Amygdala (tissue), 56 donors: ENCODE data around the gene EDDM3A.
"Not testable (repeated sequence)": the region's sequence is repeated elsewhere in the genome, so short reads cannot be mapped to it uniquely, and the experiment has no call there.

Experiments used
- DNase-seq, 56 donors: peaks; one replicate each; lab custom pipeline; 2025; lab: John Stamatoyannopoulos, UW

Gene EDDM3A

DNA sequence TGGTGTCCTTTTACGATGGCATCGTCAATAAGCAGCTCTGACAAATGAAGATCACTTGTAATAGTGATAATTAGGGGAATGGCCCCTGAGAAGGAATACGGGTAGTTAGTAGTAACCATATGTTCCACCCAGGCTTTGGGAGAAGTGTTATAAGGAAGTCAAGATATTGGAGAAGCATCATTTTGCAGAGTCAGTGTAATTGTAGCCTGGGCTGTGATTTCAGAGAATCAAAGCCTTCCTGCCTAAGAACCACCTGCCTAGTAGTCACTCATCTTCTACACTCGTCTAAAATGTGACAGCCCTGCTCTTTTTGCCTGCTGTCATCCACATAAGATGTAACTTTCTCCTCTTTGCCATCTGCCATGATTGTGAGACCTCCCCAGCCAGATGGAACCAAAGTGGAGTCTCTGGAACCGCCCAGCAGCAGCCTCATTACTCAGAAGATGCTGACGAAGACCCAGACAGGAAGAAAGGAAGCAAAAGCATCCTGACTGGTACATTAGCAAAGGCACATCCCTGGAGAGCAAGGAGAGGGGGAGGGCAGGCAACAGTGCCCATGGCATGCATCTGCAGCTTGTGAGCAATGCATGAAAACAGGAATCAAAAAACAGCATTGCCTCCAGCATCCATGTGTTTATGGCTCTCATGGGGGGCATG, 12.6 kb upstream of the EDDM3A start:
- no peak for DNase-seq

DNA sequence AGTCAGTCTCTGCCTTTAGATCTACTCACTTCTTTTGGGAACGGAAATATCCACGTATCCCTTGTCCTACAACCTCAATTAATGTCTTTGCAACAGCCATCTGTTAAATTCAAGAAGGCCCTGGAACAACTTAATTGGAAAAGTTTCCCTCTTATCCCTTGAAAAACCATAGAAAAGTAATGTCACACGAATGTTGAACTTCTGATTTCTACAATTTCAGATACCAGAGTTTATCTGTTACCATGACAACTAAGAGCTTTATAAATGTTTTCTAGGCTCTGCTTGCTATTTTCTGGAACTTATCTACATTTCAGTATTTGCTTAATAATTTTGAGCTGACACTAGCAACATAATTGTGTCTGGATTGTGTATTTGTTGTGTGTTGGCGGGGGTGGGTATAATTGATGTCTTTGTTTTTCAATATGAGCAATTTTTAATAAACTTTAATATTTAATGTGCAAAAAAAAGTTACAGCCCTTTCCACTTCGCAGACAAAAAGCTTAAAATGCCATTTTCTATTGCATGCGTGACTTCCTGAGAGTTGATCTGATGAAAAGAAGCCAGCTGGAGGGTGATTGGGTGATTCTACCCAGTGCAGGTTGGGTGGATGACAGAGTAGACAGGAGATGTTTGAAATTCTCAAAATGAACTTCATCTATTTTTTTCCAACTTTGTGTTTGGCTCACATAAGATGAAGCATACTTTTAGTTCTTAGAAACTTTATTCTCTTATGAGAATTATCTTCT, 11.8 kb upstream of the EDDM3A start:
- no peak for DNase-seq

- DNase-seq, result no peak
Measured at GRCh38 chr14:20734430-20734806, 11.3 kb upstream of the EDDM3A start.

- not testable (repeated sequence) for DNase-seq
Measured at GRCh38 chr14:20738292-20738691, 7.4 kb upstream of the EDDM3A start.

DNA sequence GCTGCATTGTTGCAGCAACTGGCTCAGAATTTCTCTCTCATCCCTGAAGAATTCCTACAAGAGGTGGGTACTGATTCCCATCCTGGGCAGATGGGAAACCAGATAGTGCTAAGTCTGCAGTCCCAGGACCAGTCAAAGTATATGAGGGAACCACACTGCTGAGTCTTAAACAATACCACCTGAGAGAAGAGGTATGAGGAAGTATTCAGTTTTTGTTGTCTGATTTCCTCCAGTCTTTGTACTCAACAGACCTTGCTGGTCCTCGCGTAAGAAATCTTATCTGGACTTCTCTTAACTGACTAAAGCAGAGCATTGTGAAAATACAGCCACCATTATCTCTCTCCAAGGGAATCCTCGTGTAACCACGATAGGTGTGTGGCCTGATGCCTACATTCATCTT, 3.6 kb upstream of the EDDM3A start:
- DNase-seq, result no peak

- DNase-seq, result no peak
Measured at GRCh38 chr14:20743556-20743955, 2.1 kb upstream of the EDDM3A start.

DNA sequence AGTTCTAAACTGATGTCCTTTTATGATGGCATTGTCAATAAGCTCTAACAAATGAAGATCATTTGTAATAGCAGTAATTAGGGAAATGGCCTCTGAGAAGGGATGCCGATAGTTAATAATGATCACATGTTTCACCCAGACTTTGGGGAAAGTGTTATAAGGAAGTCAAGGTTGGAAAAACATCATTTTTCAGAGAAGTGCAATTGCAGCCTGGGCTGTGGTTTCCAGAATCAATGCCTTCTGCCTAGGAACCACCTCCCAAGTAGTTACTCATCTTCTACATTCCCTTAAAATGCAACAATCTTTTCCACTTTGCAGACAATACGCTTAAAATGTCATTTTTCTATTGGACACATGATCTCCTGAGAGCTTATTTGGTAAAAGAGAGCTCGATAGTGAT, 879 bp downstream of the EDDM3A start:
- DNase-seq, result no peak

DNA sequence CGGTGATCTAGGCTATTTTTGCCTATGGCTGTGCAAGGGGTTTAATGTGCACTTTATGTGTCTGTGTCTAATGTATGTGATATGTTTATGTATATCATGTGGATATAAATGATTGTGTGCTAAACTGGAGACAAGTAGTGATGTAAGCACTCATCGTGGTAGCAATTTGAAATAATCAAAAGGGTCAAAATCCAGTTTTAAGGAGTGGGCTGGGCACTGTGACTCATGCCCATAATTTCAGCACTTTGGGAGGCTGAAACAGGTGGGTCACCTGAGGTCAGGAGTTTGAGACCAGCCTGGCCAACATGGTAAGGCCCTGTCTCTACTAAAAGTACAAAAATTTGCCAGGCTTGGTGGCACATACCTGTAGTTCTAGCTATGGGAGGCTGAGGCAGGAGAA, 2.8 kb downstream of the EDDM3A start:
- no peak for DNase-seq

DNA sequence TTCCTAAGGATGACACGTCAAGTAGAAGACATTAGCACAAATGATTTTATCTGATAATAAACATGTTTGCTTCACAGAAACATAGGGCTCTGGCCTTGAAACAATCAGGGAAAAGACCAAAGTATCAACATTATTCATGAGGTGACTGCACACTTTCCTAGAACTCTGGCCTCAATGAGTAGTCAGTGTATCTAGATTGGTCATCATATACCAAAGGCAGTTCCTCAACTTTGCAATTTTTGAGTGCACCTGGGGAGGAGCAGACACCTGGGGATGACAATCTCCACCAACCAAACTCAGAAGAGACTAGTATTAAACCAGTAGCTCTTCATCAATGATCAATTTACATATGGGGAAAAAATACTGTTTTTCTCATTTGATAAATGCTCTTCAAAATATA, 4.5 kb downstream of the EDDM3A start:
- DNase-seq, result no peak

DNA sequence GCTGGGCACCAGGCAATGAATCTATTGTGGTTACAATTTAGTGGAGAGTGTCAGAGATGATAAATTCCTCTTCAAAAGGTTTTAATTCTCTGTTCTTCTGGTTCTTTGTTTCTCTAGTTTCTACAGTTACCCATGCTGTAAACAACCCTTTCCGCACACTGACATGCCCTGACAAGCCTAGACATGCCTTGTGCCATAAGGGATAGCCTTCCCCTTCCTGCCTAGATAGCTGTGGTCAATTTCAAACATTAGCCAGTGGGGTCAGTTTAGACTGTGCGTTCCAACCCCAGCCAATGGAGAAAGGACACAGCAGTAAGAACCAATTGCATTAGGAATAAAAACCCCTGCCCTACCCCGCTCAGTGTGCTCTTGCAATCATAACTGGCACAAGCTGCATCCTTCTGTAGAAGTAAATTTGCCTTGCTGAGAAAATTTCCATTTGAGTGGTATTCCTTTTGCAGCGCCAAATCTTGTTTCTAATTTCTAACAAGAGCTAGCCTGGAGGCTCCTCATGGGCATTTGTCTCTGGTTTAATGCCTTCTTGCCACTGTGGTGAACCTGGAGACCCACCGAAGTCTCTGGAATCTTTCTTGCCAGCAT, 6.4 kb downstream of the EDDM3A start:
- DNase-seq, result no peak

DNA sequence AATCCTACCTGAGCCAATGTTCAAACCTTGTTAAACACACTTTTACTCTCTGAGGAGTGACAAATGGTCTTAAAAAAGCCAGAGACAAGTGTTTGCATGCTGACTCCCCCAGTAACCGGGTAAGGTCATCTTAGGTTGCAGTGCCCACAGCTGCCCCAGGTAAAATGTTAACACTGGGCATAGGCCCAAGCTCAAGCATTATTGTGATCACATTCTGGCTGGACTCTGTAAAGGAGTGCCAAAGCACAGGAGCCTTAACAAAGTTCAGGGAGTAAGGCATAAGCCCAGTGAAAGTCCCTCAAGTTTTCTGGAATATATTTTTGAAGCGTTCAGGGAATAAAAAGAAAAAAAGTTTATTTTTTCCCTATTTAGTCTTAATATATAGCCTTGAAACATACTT, 8.6 kb downstream of the EDDM3A start:
- no peak for DNase-seq

GRCh38 chr14:20755037-20755436, 9.3 kb downstream of the EDDM3A start:
- DNase-seq, result no peak

- DNase-seq, result peak in 9 of 56 donors; percentile 1 to 65 (median 4)
Measured at GRCh38 chr14:20757965-20758364, 12.3 kb downstream of the EDDM3A start.

- not testable (repeated sequence) for DNase-seq
Measured at GRCh38 chr14:20759465-20759864, 13.8 kb downstream of the EDDM3A start.

GRCh38 chr14:20760950-20761349, 15.3 kb downstream of the EDDM3A start:
- no peak for DNase-seq

DNA sequence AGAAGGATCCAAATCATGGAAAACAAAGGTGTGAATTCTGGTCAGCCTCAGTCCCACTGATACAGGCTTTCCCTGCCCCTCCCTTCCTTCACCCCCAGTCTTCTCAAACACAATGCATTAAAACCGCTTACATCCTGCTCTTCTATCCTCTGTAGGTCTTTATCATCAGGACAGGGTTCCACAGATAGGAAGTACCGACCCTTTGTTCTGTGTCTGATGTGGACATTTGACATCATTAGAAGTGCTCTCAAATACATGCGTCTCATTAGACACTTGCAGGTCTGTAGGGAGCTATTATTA, 22.9 kb downstream of the EDDM3A start:
- no peak for DNase-seq

GRCh38 chr14:20769421-20769820, 23.7 kb downstream of the EDDM3A start:
- no peak for DNase-seq

- no peak for DNase-seq
Measured at GRCh38 chr14:20772650-20773049, 27.0 kb downstream of the EDDM3A start.

- DNase-seq, result no peak
Measured at GRCh38 chr14:20774258-20774824, 28.7 kb downstream of the EDDM3A start.

GRCh38 chr14:20775043-20775442, 29.4 kb downstream of the EDDM3A start:
- DNase-seq, result no peak

GRCh38 chr14:20775901-20776300, 30.2 kb downstream of the EDDM3A start:
- DNase-seq, result no peak

GRCh38 chr14:20781803-20782202, 36.1 kb downstream of the EDDM3A start:
- peak in 1 of 56 donors; percentile 5 for DNase-seq
